T-helper 1 cell (primary cell): ENCODE results near the gene TTYH3.
A peak's percentile ranks its signal among the peaks of the same experiment; 100 is the strongest.
"Not testable (repeated sequence)": the region's sequence is repeated elsewhere in the genome, so short reads cannot be mapped to it uniquely, and the experiment has no call there.

Experiments used
- DNase-seq, 5 donors: peaks; one replicate each; pipeline ENCODE4 v3.0.0-alpha.2; 2012 to 2020

TTYH3 gene

GRCh38 chr7:2603044-2603965 lies 28.5 kb upstream of the TTYH3 start:
- no peak for DNase-seq

GRCh38 chr7:2604608-2605174 lies 27.1 kb upstream of the TTYH3 start:
- DNase-seq, result no peak

GRCh38 chr7:2605608-2606538 lies 25.9 kb upstream of the TTYH3 start:
- DNase-seq, result no peak

- no peak for DNase-seq
Measured at GRCh38 chr7:2606539-2606936, 25.2 kb upstream of the TTYH3 start.

- DNase-seq, result no peak
Measured at GRCh38 chr7:2607122-2607922, 24.5 kb upstream of the TTYH3 start.

GRCh38 chr7:2607923-2608904 lies 23.6 kb upstream of the TTYH3 start:
- no peak for DNase-seq

- DNase-seq, result peak in 1 of 5 donors; percentile 18
Measured at GRCh38 chr7:2608921-2609411, 22.8 kb upstream of the TTYH3 start.

- DNase-seq, result not testable (repeated sequence)
Measured at GRCh38 chr7:2609646-2610045, 22.1 kb upstream of the TTYH3 start.

GRCh38 chr7:2610466-2610865 lies 21.3 kb upstream of the TTYH3 start:
- no peak for DNase-seq

GRCh38 chr7:2610898-2611297 lies 20.9 kb upstream of the TTYH3 start:
- no peak for DNase-seq

- no peak for DNase-seq
Measured at GRCh38 chr7:2611401-2611800, 20.4 kb upstream of the TTYH3 start.

- no peak for DNase-seq
Measured at GRCh38 chr7:2611922-2612321, 19.9 kb upstream of the TTYH3 start.

- DNase-seq, result no peak
Measured at GRCh38 chr7:2612445-2613097, 19.2 kb upstream of the TTYH3 start.

- no peak for DNase-seq
Measured at GRCh38 chr7:2613098-2613930, 18.5 kb upstream of the TTYH3 start.

GRCh38 chr7:2613931-2614600 lies 17.7 kb upstream of the TTYH3 start:
- DNase-seq, result no peak

- DNase-seq, result no peak
Measured at GRCh38 chr7:2614631-2615330, 17.0 kb upstream of the TTYH3 start.

GRCh38 chr7:2616387-2617324 lies 15.1 kb upstream of the TTYH3 start:
- DNase-seq, result no peak
